Measurements from ENCODE around the gene IQGAP2. TPM values are rescaled to one million over a fixed set of nuclear protein-coding genes. Genes with fewer than 3 reads are reported as not detected.

Gene IQGAP2
- total and polyA plus RNA-seq, 2 of the 8 experiments (the other 6 are each of a cell fraction or from before 2014, with no cell fraction given): 19.7 to 66.0 TPM

DNA sequence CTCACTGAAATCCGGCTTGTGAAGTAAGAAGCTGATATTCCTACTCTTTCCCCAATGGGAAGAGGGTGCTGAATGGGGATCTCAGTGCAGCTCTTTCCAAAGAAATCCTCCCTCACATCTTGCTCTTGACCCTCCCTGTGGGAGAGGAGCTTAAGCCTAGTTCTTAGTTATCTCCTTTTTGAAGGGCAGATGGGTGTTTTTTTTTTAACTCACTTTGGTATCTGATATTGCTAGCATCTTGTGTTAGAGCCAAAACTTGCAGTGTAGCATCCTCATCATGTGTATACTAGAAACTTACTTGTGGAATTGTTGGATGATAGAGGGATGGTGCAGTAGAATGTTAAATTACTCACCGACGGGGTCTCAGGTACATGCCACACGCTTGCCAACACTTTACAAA, 129.9 kb downstream of the IQGAP2 start (continued):
- TF ChIP-seq YY1 (IDR thresholded peaks at IDR 0.05; ENCODE audit: low read depth, low read length) (no peak), SIN3A (conservative IDR thresholded peaks at IDR 0.05 in 1 of 2, IDR thresholded peaks at IDR 0.05 in 1 of 2; ENCODE audit: low read depth in 1 of 2, low read length in 2 of 2) (no peak), SAP30 (IDR thresholded peaks at IDR 0.05; ENCODE audit: insufficient read depth, insufficient replicate concordance, low read length) (no peak), KDM5A (IDR thresholded peaks at IDR 0.05; ENCODE audit: low read length) (no peak), EGR1 (IDR thresholded peaks at IDR 0.05; ENCODE audit: borderline replicate concordance, low read depth, low read length) (no peak), TBP (IDR thresholded peaks at IDR 0.05; ENCODE audit: low read depth, low read length) (no peak), PHF8 (conservative IDR thresholded peaks at IDR 0.05; ENCODE audit: low read depth, low read length) (no peak)
- TF ChIP-seq, protein P1, sequence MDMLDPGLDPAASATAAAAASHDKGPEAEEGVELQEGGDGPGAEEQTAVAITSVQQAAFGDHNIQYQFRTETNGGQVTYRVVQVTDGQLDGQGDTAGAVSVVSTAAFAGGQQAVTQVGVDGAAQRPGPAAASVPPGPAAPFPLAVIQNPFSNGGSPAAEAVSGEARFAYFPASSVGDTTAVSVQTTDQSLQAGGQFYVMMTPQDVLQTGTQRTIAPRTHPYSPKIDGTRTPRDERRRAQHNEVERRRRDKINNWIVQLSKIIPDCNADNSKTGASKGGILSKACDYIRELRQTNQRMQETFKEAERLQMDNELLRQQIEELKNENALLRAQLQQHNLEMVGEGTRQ (IDR thresholded peaks at IDR 0.05; ENCODE audit: low read length): no peak

All from H1 (cell line).